ENCODE measurements around the gene GADD45A.

The GADD45A gene

GRCh38 chr1:67700220-67700619 is 15.2 kb downstream of the GADD45A start:
- no peak overlapping the region for H3K4me2 ChIP-seq (ENCODE audit: low read depth, low read length, poor library complexity, severe bottlenecking)
- H4K20me1 ChIP-seq (ENCODE audit: insufficient read depth, low read length, poor library complexity, severe bottlenecking), result no peaks in the 10 kb centered on the region
- no peaks in the 10 kb centered on the region for H3K9me2 ChIP-seq (replicated peaks; ENCODE audit: low read depth, low read length)
- TF ChIP-seq EZH2phosphoT487 (IDR thresholded peaks at IDR 0.05; ENCODE audit: borderline replicate concordance), result no peak
- TF ChIP-seq CTCF (conservative IDR thresholded peaks at IDR 0.05; ENCODE audit: low read length), result no peak
- H3K4me3 ChIP-seq (ENCODE audit: low read length, poor library complexity, severe bottlenecking), result no peak overlapping the region
- H3K79me2 ChIP-seq (ENCODE audit: insufficient read depth, low read length), result no peaks in the 10 kb centered on the region
- H3F3A ChIP-seq (ENCODE audit: low read depth), result no peaks in the 10 kb centered on the region
- no peaks in the 10 kb centered on the region for H3K9me3 ChIP-seq (ENCODE audit: insufficient read depth, low read depth, low read length)
- no peak overlapping the region for H2AFZ ChIP-seq (ENCODE audit: low read length)
- H3K27me3 ChIP-seq (ENCODE audit: insufficient read depth, low read length, poor library complexity, severe bottlenecking), result no peaks in the 10 kb centered on the region
- no peak overlapping the region for H3K9ac ChIP-seq (ENCODE audit: low read depth, low read length, poor library complexity, severe bottlenecking)
- no peaks in the 10 kb centered on the region for H3K36me3 ChIP-seq (ENCODE audit: insufficient read depth, low read length)
- peaks cover under 1% of the 10 kb centered on the region for H3K4me1 ChIP-seq (ENCODE audit: insufficient read depth, low read length, poor library complexity, severe bottlenecking)

GRCh38 chr1:67700692-67701410 is 15.8 kb downstream of the GADD45A start:
- no peak overlapping the region for H3K4me2 ChIP-seq (ENCODE audit: low read depth, low read length, poor library complexity, severe bottlenecking)
- no peaks in the 10 kb centered on the region for H3F3A ChIP-seq (ENCODE audit: low read depth)
- H3K9me2 ChIP-seq (replicated peaks; ENCODE audit: low read depth, low read length), result no peaks in the 10 kb centered on the region
- no peak for TF ChIP-seq EZH2phosphoT487 (IDR thresholded peaks at IDR 0.05; ENCODE audit: borderline replicate concordance)
- TF ChIP-seq CTCF (conservative IDR thresholded peaks at IDR 0.05; ENCODE audit: low read length), result no peak; the same call in 1 of the 2 replicates
- no peak overlapping the region for H3K4me3 ChIP-seq (ENCODE audit: low read length, poor library complexity, severe bottlenecking)
- H3K27me3 ChIP-seq (ENCODE audit: insufficient read depth, low read length, poor library complexity, severe bottlenecking), result no peaks in the 10 kb centered on the region
- H3K9me3 ChIP-seq (ENCODE audit: insufficient read depth, low read depth, low read length), result no peaks in the 10 kb centered on the region
- H2AFZ ChIP-seq (ENCODE audit: low read length), result no peak overlapping the region
- H3K4me1 ChIP-seq (ENCODE audit: insufficient read depth, low read length, poor library complexity, severe bottlenecking), result no peaks in the 10 kb centered on the region
- H3K79me2 ChIP-seq (ENCODE audit: insufficient read depth, low read length), result no peaks in the 10 kb centered on the region
- no peaks in the 10 kb centered on the region for H3K36me3 ChIP-seq (ENCODE audit: insufficient read depth, low read length)
- H4K20me1 ChIP-seq (ENCODE audit: insufficient read depth, low read length, poor library complexity, severe bottlenecking), result no peaks in the 10 kb centered on the region
- H3K9ac ChIP-seq (ENCODE audit: low read depth, low read length, poor library complexity, severe bottlenecking), result no peak overlapping the region

GRCh38 chr1:67701876-67702275 is 16.9 kb downstream of the GADD45A start:
- no peak overlapping the region for H3K4me3 ChIP-seq (ENCODE audit: low read length, poor library complexity, severe bottlenecking)
- no peaks in the 10 kb centered on the region for H4K20me1 ChIP-seq (ENCODE audit: insufficient read depth, low read length, poor library complexity, severe bottlenecking)
- no peak overlapping the region for H3K4me2 ChIP-seq (ENCODE audit: low read depth, low read length, poor library complexity, severe bottlenecking)
- H3K36me3 ChIP-seq (ENCODE audit: insufficient read depth, low read length), result no peaks in the 10 kb centered on the region
- no peak overlapping the region for H2AFZ ChIP-seq (ENCODE audit: low read length)
- H3K79me2 ChIP-seq (ENCODE audit: insufficient read depth, low read length), result no peaks in the 10 kb centered on the region
- H3K9me2 ChIP-seq (replicated peaks; ENCODE audit: low read depth, low read length), result no peaks in the 10 kb centered on the region
- no peaks in the 10 kb centered on the region for H3K9me3 ChIP-seq (ENCODE audit: insufficient read depth, low read depth, low read length)
- no peak for TF ChIP-seq CTCF (conservative IDR thresholded peaks at IDR 0.05; ENCODE audit: low read length)
- TF ChIP-seq EZH2phosphoT487 (IDR thresholded peaks at IDR 0.05; ENCODE audit: borderline replicate concordance), result no peak
- no peak overlapping the region for H3K9ac ChIP-seq (ENCODE audit: low read depth, low read length, poor library complexity, severe bottlenecking)
- no peaks in the 10 kb centered on the region for H3K4me1 ChIP-seq (ENCODE audit: insufficient read depth, low read length, poor library complexity, severe bottlenecking)
- H3F3A ChIP-seq (ENCODE audit: low read depth), result no peaks in the 10 kb centered on the region
- H3K27me3 ChIP-seq (ENCODE audit: insufficient read depth, low read length, poor library complexity, severe bottlenecking), result no peaks in the 10 kb centered on the region
